Gastrocnemius medialis (tissue), 4 donors: ENCODE data around the gene NEK1. TPM values are rescaled to one million over a fixed set of nuclear protein-coding genes. Genes with fewer than 3 reads are reported as not detected.

Experiments
- ATAC-seq, 2 donors: fragments of 150-250 bp; one replicate each; pipeline ENCODE4 v1.9.1; 2016
- DNase-seq, 2 donors: peaks; one replicate each; pipeline ENCODE4 v3.0.0-alpha.2; 2019
- H3K27ac ChIP-seq, 4 donors: fragments of 200-600 bp; sonication (generic); 1 replicate in 1 of 4; 2 replicates in 3 of 4; pipeline ENCODE4 v1.5.1; 2016 to 2018; ENCODE audit warnings: mild to moderate bottlenecking in 2 of 4, moderate library complexity in 1 of 4
- H3K27me3 ChIP-seq, 3 donors: fragments of 200-600 bp; sonication (generic) in 2 of 3; 1 replicate in 1 of 3; 2 replicates in 2 of 3; pipeline versions ENCODE4 v1.5.1 to v1.6.0; 2016 to 2019; ENCODE audit warnings: mild to moderate bottlenecking in 1 of 3, moderate library complexity in 1 of 3
- H3K36me3 ChIP-seq, 2 donors: fragments of 200-600 bp; sonication (generic) in 1 of 2; one replicate each; pipeline ENCODE4 v1.5.1; 2017 to 2018
- H3K4me1 ChIP-seq, 2 donors: fragments of 200-600 bp; sonication (generic) in 1 of 2; one replicate each; pipeline ENCODE4 v1.5.1; 2016 to 2017; ENCODE audit warnings: mild to moderate bottlenecking in 2 of 2
- H3K4me3 ChIP-seq, 4 donors: fragments of 200-600 bp; sonication (generic) in 3 of 4; 1 replicate in 1 of 4; 2 replicates in 3 of 4; pipeline ENCODE4 v1.5.1; 2016 to 2019; ENCODE audit warnings: mild to moderate bottlenecking in 2 of 4
- H3K9me3 ChIP-seq, 3 donors: fragments of 200-600 bp; sonication (generic) in 2 of 3; 1 replicate in 1 of 3; 2 replicates in 2 of 3; pipeline ENCODE4 v1.5.1; 2016 to 2019
- CTCF ChIP-seq, 5 experiments: fragments of 450-650 bp in 3 of 5; fragments of 200-600 bp in 2 of 5; sonication (generic) in 2 of 5; IDR thresholded peaks in 4 of 5; conservative IDR thresholded peaks in 1 of 5; 1 replicate in 4 of 5; 2 replicates in 1 of 5; pipeline ENCODE4 v1.5.1; 2016 to 2019; ENCODE audit warnings: antibody characterized with exemption in 5 of 5, mild to moderate bottlenecking in 3 of 5, moderate library complexity in 3 of 5
- POLR2A ChIP-seq, 2 donors: fragments of 450-650 bp; IDR thresholded peaks; one replicate each; pipeline ENCODE4 v1.6.1; 2017; ENCODE audit warnings: antibody characterized with exemption in 2 of 2, mild to moderate bottlenecking in 2 of 2, moderate library complexity in 2 of 2
- in situ Hi-C, 4 donors: fragments of 200-750 bp; cut with MboI; loops; one replicate each; pipeline versions ENCODE4 v1.15.0 to v1.8.0; 2017; ENCODE audit warnings: low sequenced_read_pairs in 4 of 4
- intact Hi-C: fragments of 100-400 bp; cut with DNase I; formaldehyde crosslinking; loops from one replicate; pipeline ENCODE4 v1.15.1; 2023; ENCODE audit warnings: low total_unique reads
- total RNA-seq, 4 donors: library from RNA; depleted of rRNA; stranded (reverse); fragments of >200 nt; gene quantifications; one replicate each; pipeline versions ENCODE4 v1.1.0 to v1.2.3, GENCODE V29; 2016

Gene NEK1
- total RNA-seq, 4 donors from 2014 or later = 2.6 to 11.0 (median 3.9) TPM

- DNase-seq (no peak), ATAC-seq (no peak)
- intact Hi-C loops = no loop called here
- H3K4me3 ChIP-seq = no peak overlapping the region
- no peaks in the 10 kb centered on the region for H3K9me3 ChIP-seq
- no peak for TF ChIP-seq POLR2A (IDR thresholded peaks at IDR 0.05)
- TF ChIP-seq CTCF (IDR thresholded peaks at IDR 0.05 in 4 of 5, conservative IDR thresholded peaks at IDR 0.05 in 1 of 5) = no peak
- H3K27me3 ChIP-seq = no peaks in the 10 kb centered on the region
- no peaks in the 10 kb centered on the region for H3K4me1 ChIP-seq
- no peak overlapping the region for H3K27ac ChIP-seq
- in situ Hi-C loops = no loop called here
- H3K36me3 ChIP-seq = peaks cover 0 to 19% of the 10 kb centered on the region in 2 donors
These were observed 17.7 kb downstream of the NEK1 start for GRCh38 chr4:169594560-169595195.

GRCh38 chr4:169593050-169593560, 19.3 kb downstream of the NEK1 start:
- peaks cover 0 to 31% of the 10 kb centered on the region in 2 donors for H3K36me3 ChIP-seq
- ATAC-seq (no peak), DNase-seq (no peak)
- no peak overlapping the region for H3K27ac ChIP-seq
- H3K4me3 ChIP-seq = no peak overlapping the region
- no peaks in the 10 kb centered on the region for H3K27me3 ChIP-seq
- intact Hi-C loops (no loop called here), in situ Hi-C loops (no loop called here)
- H3K9me3 ChIP-seq = no peaks in the 10 kb centered on the region
- H3K4me1 ChIP-seq = no peaks in the 10 kb centered on the region
- TF ChIP-seq POLR2A (IDR thresholded peaks at IDR 0.05) (no peak), CTCF (IDR thresholded peaks at IDR 0.05 in 4 of 5, conservative IDR thresholded peaks at IDR 0.05 in 1 of 5) (no peak)

- Histone ChIP-seq H3K4me3 (no peak overlapping the region), H3K9me3 (no peaks in the 10 kb centered on the region), H3K36me3 (peaks cover 2 to 48% of the 10 kb centered on the region in 2 donors), H3K27ac (no peak overlapping the region), H3K27me3 (no peaks in the 10 kb centered on the region), H3K4me1 (no peaks in the 10 kb centered on the region)
- intact Hi-C loops = no loop called here
- TF ChIP-seq POLR2A (IDR thresholded peaks at IDR 0.05) = no peak
- TF ChIP-seq CTCF (IDR thresholded peaks at IDR 0.05 in 4 of 5, conservative IDR thresholded peaks at IDR 0.05 in 1 of 5) = no peak
- in situ Hi-C loops = no loop called here
- ATAC-seq (no peak), DNase-seq (no peak)
These were observed 28.8 kb downstream of the NEK1 start for GRCh38 chr4:169583563-169583962.

GRCh38 chr4:169582706-169583105, 29.7 kb downstream of the NEK1 start:
- Histone ChIP-seq H3K36me3 (peaks cover 2 to 39% of the 10 kb centered on the region in 2 donors), H3K27me3 (no peaks in the 10 kb centered on the region), H3K4me3 (no peak overlapping the region), H3K9me3 (no peaks in the 10 kb centered on the region), H3K27ac (no peak overlapping the region), H3K4me1 (no peaks in the 10 kb centered on the region)
- TF ChIP-seq POLR2A (IDR thresholded peaks at IDR 0.05) (no peak), CTCF (IDR thresholded peaks at IDR 0.05 in 4 of 5, conservative IDR thresholded peaks at IDR 0.05 in 1 of 5) (no peak)
- in situ Hi-C loops (no loop called here), intact Hi-C loops (no loop called here)
- no peak for DNase-seq
- no peak for ATAC-seq
